Measurements from ENCODE around the gene CWH43. TPM values are rescaled to one million over a fixed set of nuclear protein-coding genes. Genes with fewer than 3 reads are reported as not detected.

The CWH43 gene
- total and polyA plus RNA-seq, 9 of the 15 experiments (the other 6 are each of a cell fraction or from before 2014, with no cell fraction given) = not detected

- POLR2A ChIA-PET = interaction anchor here (1.0 kb wide), 1 partner anchor 23 kb away, joined by 3 read pairs; no protein-coding TSS in a partner anchor
- H3K36me3 ChIP-seq (ENCODE audit: control insufficient read depth, insufficient read depth, low read length) = no peaks in the 10 kb centered on the region
- H3K4me3 ChIP-seq = no peak overlapping the region
- no peak overlapping the region for H3K27ac ChIP-seq (ENCODE audit: extremely low read depth, low read depth, low read length)
- no peak for FAIRE-seq
- in situ Hi-C loops (cut with MboI) (no loop called here), intact Hi-C loops (cut with micrococcal nuclease) (no loop called here)
- ATAC-seq = no peak
- H3K27me3 ChIP-seq (ENCODE audit: control insufficient read depth in 2 of 2, insufficient read depth in 2 of 2, low read length in 2 of 2) = peaks cover 14 to 17% of the 10 kb centered on the region in 2 experiments; a peak in 4 of 5 replicates
- TF ChIP-seq CLOCK (CRISPR knock-in tag; IDR thresholded peaks at IDR 0.05; ENCODE audit: borderline replicate concordance) (no peak), EZH2 (IDR thresholded peaks at IDR 0.05; ENCODE audit: borderline replicate concordance, low read depth, low read length) (no peak), ATF6 (CRISPR knock-in tag; IDR thresholded peaks at IDR 0.05) (no peak)
- WGBS (ENCODE audit: insufficient coverage, low coverage, missing lambda C conversion rate) = 3% methylated on average over 6 of the region's 6 CpGs
- H3K9ac ChIP-seq (ENCODE audit: insufficient read depth in 1 of 2, low read depth in 2 of 2, low read length in 2 of 2) = no peak overlapping the region
- BruUV-seq (replicated peaks) = no TSS peak
- H3K4me2 ChIP-seq (ENCODE audit: insufficient read depth, low read length) = no peak overlapping the region
- no peaks in the 10 kb centered on the region for H3K9me3 ChIP-seq (replicated peaks; ENCODE audit: control insufficient read depth, insufficient read depth, low read depth, low read length)
- H3K79me2 ChIP-seq (ENCODE audit: control insufficient read depth, insufficient read depth, low read length) = no peaks in the 10 kb centered on the region
- no peak for DNase-seq (ENCODE audit: extremely low read depth in 1 of 4, low spot score in 3 of 4)
- no peaks in the 10 kb centered on the region for H3K9me1 ChIP-seq (ENCODE audit: control insufficient read depth, insufficient read depth, low read length)
- no peaks in the 10 kb centered on the region for H4K20me1 ChIP-seq (replicated peaks; ENCODE audit: control insufficient read depth, insufficient read depth, low read length)
- CTCF ChIA-PET (ENCODE audit: low intra/inter-chr PET ratio) = no interaction called here
- no peaks in the 10 kb centered on the region for H3K4me1 ChIP-seq (replicated peaks in 1 of 2; ENCODE audit: control insufficient read depth in 2 of 2, insufficient read depth in 2 of 2, low read length in 2 of 2)
- H2AFZ ChIP-seq (ENCODE audit: low read depth, low read length) = no peak overlapping the region
These were observed 6.0 kb upstream of the CWH43 start for GRCh38 chr4:48979914-48980579.
